Endometrial microvascular endothelial cells (primary cell): ENCODE measurements around the gene TTC28. TPM values are rescaled to one million over a fixed set of nuclear protein-coding genes. Genes with fewer than 3 reads are reported as not detected.

Experiments
- in situ Hi-C: cut with HindIII; loops from 2 replicates; pipeline ENCODE4 v1.10.0; 2017; ENCODE audit warnings: low sequenced_read_pairs, low pct_unique_long_range_greater_than_20kb; ENCODE audit errors: inconsistent ontology term
- total RNA-seq: library from RNA; depleted of rRNA; stranded (reverse); fragments of >200 nt; gene quantifications from one replicate; pipeline ENCODE4 v1.2.3, GENCODE V29; 2015; ENCODE audit errors: inconsistent ontology term

Gene TTC28
- total RNA-seq, 1 donor from 2014 or later: 8.2 TPM

DNA sequence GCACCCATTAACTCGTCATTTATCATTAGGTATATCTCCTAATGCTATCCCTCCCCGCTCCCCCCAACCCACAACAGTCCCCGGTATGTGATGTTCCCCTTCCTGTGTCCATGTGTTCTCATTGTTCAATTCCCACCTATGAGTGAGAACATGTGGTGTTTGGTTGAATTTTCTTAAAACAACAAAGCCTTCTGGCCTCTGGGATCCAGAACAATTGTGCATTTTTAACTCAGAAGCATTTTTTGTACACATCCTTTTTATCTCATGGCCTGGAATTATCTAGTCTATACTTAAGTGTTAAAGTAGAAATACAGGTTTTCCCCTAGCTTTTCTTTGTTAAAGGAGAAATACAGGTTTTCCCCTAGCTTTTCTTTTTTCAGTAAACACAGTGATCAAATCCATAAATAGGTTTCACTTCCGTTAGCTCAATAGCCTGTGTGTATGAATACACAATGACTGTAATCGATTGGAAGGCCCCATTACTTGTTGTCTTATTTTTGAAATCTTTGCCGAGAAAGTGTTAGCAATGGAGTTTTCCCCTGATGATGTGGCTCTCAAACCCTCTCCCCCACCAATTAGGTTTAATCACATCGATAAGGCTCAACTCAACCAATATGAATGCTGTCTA, 635.0 kb downstream of the TTC28 start:
- in situ Hi-C loops: loop anchor here (25.0 kb wide), 1 partner anchor 543 kb away; no protein-coding TSS in a partner anchor

DNA sequence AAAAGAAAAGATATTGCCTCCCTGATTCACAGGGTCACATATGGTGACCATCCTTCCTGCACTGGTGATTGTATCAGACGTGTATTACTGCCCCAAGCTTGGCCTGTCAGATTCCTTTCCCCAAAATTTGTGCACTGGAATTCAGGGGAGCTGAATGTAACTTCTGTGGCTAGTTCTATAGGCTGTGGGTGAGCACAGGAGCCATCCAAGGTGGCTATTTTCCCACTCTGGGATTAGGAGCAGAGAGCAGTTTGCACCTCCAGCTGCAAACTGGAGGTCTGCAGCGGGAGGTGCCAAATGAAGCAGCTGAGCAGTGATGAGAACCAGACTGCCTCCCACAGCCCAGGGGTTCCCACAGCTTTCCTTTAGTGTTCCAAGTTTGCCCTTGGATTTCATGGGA, 636.4 kb downstream of the TTC28 start:
- in situ Hi-C loops: loop anchor here (25.0 kb wide), 1 partner anchor 544 kb away; no protein-coding TSS in a partner anchor

DNA sequence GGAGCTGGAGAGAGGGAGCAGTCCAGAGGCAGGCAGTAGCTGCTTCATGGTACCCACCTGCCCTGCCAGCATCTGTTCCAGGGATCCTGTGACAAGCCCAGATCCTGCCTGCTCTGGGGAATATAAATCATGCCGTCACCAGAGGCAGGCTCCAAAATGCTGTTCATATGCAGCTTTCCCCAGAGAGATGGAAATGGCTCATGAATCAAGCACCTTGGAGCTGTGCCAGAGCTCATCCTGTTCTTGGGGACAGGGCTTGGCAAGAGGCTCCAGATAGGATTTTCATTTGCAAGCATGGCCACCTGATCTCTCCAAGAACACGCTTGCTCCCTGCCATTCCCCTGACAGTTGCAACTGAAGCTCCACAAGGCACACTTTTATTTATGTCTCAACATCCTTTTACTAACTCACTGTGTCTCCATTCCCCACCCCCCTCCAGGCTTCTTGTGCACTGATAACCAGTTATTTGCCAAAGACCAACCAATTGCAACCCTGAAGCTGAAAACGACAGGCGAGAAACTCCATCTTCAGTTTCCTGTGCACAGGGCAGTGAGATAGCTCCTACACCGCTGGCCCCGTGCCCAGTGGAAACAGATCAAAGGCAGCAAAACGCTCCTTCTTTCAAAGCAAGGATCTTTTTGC, 644.8 kb downstream of the TTC28 start:
- in situ Hi-C loops: loop anchor here (25.0 kb wide), 1 partner anchor 552 kb away; no protein-coding TSS in a partner anchor

DNA sequence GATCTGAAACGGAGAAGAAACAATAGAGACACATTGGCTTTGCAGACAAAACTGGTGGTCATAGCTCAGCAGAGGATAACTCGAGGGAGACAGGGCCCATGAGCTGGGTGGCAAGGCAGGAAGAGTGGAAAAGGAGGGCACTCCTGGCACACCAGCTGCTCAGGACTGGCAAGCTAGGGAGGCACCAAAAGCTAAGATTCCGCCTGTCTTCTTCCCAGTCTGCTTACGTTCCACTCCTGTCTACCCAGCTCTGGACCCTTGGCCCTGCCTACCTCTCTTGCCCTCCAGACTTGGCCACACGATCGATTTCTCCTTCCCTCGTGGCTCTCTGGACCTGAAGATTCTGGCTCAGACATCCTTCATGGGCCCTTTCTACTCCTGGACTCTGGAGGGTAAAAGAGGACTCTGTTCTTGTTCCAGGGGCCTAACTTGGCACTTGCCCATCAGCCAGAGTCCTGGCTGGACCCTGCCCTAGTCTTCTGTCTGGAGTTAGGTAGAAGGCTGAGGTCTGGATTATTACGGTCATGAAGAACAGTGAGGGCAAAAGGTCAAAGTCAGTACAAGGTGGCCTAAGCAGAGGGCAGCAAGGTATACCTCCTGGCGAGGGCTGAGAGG, 645.4 kb downstream of the TTC28 start:
- in situ Hi-C loops: loop anchor here (25.0 kb wide), 1 partner anchor 553 kb away; no protein-coding TSS in a partner anchor

DNA sequence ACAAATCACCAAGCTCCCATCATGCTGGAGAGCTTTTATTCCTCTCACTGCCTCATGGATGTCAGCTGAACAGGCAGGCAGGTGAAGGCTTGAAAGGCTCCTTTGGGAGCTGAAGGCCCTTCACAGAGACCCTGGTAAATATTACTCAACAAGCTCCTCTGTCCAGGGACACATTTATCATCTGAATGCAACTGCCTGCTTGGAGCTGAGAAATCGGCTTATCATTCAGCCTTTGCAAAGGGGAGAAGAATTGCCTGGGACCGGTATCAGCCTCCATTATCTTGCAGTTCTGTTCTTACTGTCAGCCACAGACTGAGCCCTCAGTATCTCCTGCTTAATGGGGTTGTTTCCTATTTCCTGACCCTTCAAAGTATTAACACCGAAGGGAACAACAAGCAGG, 646.8 kb downstream of the TTC28 start:
- in situ Hi-C loops: loop anchor here (25.0 kb wide), 1 partner anchor 554 kb away; no protein-coding TSS in a partner anchor

DNA sequence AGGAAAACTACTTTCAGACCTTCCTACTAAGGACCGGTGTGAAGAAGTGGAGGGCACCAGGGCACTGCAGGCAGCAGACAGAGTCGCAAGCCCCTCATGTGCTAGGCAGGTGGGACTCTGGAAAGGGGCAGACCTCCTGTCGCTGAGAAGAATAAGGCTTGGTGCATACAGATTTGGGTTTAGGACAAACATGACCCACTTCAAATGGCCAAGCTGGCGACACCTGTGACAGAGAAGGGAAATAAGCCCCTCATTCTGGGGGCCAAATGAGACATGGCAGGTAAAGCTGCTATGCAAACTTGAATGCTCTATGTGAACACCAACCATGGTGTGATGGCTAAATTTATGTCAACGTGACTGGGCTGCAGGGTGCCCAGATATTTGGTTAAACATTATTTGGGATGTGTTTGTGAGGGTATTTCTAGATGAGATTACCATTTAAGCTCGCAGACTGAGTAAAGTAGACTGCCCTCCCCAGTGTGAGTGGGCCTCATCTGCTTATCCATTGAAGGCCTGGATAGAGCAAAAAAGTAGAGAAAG, 648.2 kb downstream of the TTC28 start:
- in situ Hi-C loops: loop anchor here (25.0 kb wide), 1 partner anchor 556 kb away; no protein-coding TSS in a partner anchor

DNA sequence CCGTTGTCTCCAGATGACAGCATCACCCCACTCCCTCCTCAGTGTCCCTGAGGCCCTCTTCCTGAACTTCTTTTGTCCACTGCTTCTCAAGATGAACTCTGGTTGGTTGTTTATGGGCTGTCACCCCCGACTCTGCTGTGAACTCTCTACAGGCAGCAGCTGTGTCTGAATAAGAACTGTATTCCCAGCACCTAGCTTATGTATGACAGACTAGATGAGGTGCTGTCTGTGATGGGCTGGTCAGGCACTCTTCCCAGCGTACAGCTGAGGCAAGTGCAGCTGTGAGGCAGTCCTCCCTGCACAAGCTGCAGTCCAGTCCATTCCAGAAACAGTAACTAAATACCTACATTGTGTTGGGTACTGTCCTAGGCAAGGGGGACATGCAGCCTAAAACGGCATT, 649.2 kb downstream of the TTC28 start:
- in situ Hi-C loops: loop anchor here (25.0 kb wide), 1 partner anchor 557 kb away; no protein-coding TSS in a partner anchor

DNA sequence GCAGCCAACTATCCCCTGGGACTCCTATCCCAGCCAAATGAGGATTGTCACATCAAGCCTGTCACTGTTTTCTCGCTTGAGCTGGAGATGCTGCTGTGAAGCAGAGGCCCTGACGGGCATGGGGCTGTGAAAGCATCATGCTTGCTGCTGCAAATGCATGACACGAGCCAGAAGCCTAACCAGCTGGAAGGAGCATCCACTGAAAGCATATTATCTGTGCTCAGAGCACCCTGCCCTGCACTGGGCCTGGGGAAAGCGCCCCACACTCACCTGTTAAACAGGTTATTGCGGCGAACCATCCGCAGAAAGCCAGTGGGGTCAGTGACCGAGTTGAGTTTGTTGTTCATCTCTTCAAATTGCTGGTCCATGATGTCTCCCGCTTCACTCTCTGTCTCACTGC, 649.7 kb downstream of the TTC28 start:
- in situ Hi-C loops: loop anchor here (25.0 kb wide), 1 partner anchor 557 kb away; no protein-coding TSS in a partner anchor

DNA sequence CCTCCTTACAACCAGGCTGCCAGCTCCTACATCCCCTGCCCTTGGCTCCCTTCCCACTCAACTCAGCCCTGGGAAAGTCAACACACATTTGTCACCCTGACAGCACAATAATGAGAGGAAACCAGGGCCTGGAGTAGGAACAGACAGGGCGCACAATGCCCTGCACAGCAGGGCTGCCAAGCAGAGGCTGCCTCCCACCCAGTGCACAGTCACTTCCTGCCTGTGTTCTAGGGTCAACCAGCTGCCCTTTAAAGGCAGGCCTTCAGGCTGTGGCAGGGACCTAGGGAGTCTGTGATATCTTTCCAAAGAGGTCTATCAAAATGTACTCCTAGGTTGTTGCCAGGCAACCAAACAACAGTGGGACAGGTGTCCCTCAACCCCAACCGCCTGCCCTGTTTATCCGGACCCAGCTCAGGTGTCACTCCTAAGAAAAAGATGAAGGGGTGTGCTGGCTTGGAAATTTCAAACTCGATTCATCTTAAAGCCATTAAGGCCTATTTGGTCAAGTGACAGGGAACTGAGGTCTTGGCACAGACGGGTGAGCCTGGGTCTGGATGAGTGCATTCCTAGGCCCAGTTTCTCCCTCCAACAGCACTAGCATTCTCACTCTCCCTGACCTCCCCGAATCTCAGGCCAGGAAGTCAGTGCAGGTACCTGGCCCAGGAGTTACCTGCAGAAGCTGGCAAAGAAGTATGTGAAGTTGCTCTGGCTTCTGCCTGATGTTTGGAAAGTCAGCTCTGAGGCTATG, 650.3 kb downstream of the TTC28 start:
- in situ Hi-C loops: loop anchor here (25.0 kb wide), 1 partner anchor 558 kb away; no protein-coding TSS in a partner anchor

DNA sequence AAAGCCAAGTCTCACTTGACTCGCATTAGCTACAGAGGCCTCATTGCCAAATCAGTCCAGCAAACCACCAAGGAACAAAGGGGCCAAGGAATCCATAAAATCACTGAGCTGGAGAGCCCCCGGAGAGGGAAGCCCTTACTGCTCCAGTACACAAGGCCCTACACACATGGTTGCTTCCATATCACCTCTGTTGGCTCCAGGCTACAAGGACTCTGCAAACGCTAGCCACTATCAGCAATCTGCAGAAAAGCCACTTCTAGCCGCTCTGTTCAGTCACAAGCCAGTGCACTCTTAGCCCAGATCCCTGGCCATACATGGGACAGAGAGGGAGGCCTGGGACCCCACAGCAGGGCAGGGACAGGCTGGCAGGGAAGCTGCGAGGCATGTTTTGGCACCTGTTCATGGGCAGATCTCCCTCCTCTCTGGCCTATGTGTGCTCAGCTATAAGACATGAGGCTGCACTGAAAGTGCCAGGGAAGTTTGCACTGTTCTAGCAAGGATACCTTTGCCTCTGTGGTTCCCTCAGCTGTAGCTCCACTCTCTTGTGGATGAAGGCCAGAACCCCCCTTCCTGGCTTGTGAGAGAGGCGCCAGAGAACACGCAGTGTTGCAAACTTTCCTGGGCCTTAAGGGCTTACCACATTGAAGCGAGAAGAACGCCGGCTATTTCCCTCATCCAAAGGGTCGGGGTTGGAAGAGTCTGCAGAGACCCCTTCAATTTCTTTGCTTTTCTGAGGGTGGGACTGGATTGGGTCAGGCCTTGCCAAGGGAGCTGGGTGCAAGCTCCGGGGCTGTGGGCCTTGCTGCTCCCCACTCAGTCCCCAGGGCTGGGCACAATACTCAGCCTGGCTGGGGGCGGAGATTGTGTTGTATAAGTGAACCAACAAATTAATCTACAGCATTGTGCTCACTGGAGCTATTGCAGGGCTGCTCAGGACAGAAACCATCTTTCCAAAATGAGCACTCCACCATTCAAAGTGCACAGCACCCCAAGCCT, 651.9 kb downstream of the TTC28 start:
- in situ Hi-C loops: loop anchor here (25.0 kb wide), 1 partner anchor 560 kb away; no protein-coding TSS in a partner anchor

DNA sequence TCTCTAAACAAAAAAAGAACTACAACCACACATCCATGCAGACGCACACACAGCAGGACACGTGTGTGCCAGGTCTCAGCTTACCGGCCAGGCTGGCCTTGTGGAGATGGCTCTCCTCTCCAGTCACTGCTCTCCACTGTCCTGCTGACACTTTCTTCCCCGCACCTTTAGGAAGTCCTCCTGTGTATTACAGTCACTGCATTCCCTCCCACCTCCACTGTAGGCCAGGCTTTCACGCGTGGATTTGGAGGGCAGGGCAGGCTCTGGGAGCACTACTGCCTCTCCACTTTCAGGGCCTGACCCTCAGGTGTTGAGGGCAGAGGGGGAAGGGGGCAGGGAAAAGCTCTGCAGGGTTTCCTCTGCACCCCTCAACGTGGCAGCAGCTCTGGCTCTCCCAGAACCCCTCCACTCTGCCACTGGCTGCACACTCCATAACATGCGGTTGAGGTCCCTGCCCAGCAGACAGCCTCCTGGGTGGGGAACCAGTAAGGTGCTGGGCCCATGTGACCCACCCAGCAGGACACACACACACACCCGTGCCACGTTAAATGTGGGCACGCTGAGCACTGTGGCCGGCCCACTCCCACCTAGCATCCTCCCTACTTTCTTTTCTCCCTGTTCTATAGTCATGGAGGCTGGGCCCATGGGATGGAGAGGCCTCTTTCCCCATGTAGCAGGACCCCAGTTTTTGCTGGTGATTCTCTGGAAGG, 653.6 kb downstream of the TTC28 start:
- in situ Hi-C loops: loop anchor here (25.0 kb wide), 1 partner anchor 561 kb away; no protein-coding TSS in a partner anchor

DNA sequence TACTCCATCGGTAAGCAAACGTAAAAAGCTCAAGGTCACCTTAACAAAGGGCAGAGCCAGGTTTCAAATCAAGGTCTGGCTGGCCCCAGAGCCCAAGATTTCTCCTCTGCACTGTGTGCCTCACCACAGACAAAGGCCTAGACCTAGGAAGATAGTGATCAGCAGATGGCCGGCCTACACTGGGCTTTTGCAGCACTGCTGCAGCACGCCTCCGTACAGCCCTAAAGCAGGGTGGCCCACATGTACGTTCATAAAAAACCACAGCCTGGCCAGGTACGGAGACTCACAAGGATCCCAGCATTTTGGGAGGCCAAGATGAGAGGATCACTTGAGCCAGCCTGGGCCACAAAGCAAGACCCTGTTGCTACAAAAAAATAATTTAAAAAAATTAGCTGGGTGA, 654.3 kb downstream of the TTC28 start:
- in situ Hi-C loops: loop anchor here (25.0 kb wide), 1 partner anchor 562 kb away; no protein-coding TSS in a partner anchor

DNA sequence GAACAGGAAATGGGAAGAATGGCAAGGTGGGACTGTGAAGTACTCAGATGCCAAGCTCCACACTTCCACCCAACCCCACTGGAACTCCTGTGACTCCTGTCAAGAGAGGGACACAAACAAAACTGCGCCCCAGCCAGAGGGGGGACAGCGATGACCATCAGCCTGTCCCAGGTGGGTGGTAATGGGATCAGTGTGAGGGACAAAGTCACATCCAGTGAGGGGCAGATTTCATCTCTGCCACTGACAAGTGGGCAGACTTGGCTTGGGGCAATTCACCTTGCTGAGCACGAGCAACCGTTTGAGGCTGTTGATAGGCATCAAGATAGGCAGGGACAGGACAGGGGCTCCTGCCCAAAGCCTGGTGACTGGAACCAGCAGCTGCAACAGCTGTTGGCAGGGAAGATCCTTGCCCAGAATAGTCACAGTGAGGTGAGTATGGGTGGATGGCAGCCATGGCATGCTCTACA, 655.2 kb downstream of the TTC28 start:
- in situ Hi-C loops: no loop called here

DNA sequence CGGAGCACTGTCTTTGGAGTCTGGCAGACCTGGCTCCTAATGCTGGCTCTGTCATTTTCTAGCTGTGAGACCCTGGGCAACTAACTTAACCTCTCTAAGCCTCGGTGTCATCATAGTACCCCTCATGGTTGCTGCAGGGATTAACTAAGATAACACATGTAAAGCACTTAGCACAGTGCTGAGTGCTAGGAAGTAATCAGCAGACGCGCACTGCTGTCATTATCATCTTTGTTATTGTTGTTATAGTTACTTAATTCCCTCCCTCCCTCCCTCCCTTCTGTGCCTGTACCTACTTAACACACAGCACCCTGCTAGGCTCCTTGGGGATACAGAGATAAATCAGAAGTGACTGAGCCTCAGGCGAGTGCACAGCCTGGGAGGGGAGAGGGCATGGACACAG, 655.9 kb downstream of the TTC28 start:
- in situ Hi-C loops: no loop called here

DNA sequence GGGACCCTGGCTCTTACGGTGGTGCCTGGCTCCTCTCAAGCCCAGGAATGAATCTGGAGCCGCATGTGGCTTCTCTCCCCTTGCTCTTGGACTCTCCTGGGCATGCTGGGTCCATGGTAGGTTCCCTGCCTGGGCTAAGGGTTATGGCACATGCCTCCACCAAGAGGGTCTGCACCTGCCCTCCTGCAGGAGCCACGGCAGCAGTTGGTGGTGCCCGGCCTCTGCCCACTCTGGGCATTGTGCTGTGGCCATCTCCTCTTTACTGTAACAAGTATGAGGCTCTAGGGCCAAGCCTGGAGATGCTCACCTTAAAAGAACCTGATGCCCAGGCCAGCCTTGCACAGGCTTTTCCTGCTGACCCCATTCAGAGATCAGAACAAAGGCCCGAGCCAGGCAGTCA, 656.6 kb downstream of the TTC28 start:
- in situ Hi-C loops: no loop called here

DNA sequence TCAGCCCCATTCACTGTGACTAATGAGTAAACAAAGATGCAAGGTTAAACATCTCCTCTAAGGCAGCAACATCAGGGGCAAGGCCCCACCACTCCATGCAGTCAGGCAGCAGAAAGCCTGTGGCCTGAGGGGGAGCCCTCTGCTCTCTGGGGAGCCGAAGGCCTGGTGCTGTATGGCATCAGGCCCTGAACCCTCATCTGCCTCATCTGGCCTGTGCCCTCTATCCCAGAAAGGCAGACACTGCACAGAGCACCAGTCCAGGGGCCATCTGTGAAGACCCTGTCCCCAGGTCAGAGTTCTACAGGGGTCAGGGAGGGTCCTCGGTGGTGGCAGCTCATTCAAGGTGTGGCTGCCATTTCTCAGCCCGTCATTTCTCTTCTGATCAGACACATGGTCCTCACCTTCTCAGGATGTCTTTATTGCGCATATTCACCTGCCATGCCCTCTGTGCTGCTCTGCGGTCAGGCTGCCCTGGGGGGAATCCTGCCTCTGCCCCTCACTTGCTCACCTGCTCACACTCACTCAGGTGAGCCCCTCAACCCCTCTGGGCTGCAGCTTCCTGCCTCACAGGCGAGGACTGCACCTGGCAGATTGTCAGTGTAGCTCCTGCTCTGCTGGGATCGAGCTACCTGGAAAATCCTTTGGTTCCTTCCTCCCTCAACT, 657.5 kb downstream of the TTC28 start:
- in situ Hi-C loops: no loop called here
